WTC11 (cell line): ENCODE measurements around the gene RPTOR.

Experiments used
- ETV6 ChIP-seq: sonication (generic); formaldehyde crosslinking; IDR thresholded peaks from 2 replicates; pipeline ENCODE4 v1.8.1; 2022; ENCODE audit warnings: mild to moderate bottlenecking, missing genetic modification reagents
- FOXP1 ChIP-seq: sonication (generic); formaldehyde crosslinking; IDR thresholded peaks from 2 replicates; pipeline ENCODE4 v1.8.0; 2022; ENCODE audit warnings: missing genetic modification reagents, mild to moderate bottlenecking, moderate library complexity, borderline replicate concordance
- GABPB1 ChIP-seq: sonication (generic); formaldehyde crosslinking; IDR thresholded peaks from 2 replicates; pipeline ENCODE4 v1.8.1; 2023; ENCODE audit warnings: mild to moderate bottlenecking, missing genetic modification reagents
- JUN ChIP-seq: sonication (generic); formaldehyde crosslinking; IDR thresholded peaks from 2 replicates; pipeline ENCODE4 v1.8.0; 2023; ENCODE audit warnings: mild to moderate bottlenecking, missing genetic modification reagents
- PRRX2 ChIP-seq: fragments of 250-450 bp; sonication (Bioruptor Pico); IDR thresholded peaks from 2 replicates; pipeline ENCODE4 v1.8.0; 2021; ENCODE audit warnings: mild to moderate bottlenecking
- ZNF232 ChIP-seq: sonication (generic); formaldehyde crosslinking; IDR thresholded peaks from 2 replicates; pipeline ENCODE4 v1.8.0; 2022; ENCODE audit warnings: mild to moderate bottlenecking, missing genetic modification reagents
- ZNF263 ChIP-seq: sonication (generic); formaldehyde crosslinking; IDR thresholded peaks from 2 replicates; pipeline ENCODE4 v1.8.1; 2022; ENCODE audit warnings: low read depth, mild to moderate bottlenecking, moderate library complexity, missing genetic modification reagents
- TF ChIP-seq, protein P1 (sequence below): fragments of 200-600 bp; IDR thresholded peaks from 2 replicates; pipeline ENCODE4 v1.8.0; 2022; ENCODE audit warnings: antibody characterized with exemption
- TF ChIP-seq, protein P2 (sequence below): sonication (generic); formaldehyde crosslinking; IDR thresholded peaks from 2 replicates; pipeline ENCODE4 v1.8.0; 2022; ENCODE audit warnings: mild to moderate bottlenecking, missing genetic modification reagents
- TF ChIP-seq, protein P3 (sequence below): sonication (generic); formaldehyde crosslinking; IDR thresholded peaks from 2 replicates; pipeline ENCODE4 v1.8.0; 2022; ENCODE audit warnings: mild to moderate bottlenecking, missing genetic modification reagents
- TF ChIP-seq, protein P4 (sequence below): fragments of 250-450 bp; sonication (Bioruptor Pico); IDR thresholded peaks from 2 replicates; pipeline ENCODE4 v1.9.0; 2021; ENCODE audit warnings: mild to moderate bottlenecking
- TF ChIP-seq, protein P5 (sequence below): sonication (generic); formaldehyde crosslinking; IDR thresholded peaks from 2 replicates; pipeline ENCODE4 v1.8.1; 2023; ENCODE audit warnings: mild to moderate bottlenecking, missing genetic modification reagents, moderate library complexity
- TF ChIP-seq, protein P6 (sequence below): sonication (generic); formaldehyde crosslinking; IDR thresholded peaks from 2 replicates; pipeline ENCODE4 v1.8.1; 2022; ENCODE audit warnings: low read depth, mild to moderate bottlenecking, moderate library complexity, missing genetic modification reagents, borderline replicate concordance

DNA sequence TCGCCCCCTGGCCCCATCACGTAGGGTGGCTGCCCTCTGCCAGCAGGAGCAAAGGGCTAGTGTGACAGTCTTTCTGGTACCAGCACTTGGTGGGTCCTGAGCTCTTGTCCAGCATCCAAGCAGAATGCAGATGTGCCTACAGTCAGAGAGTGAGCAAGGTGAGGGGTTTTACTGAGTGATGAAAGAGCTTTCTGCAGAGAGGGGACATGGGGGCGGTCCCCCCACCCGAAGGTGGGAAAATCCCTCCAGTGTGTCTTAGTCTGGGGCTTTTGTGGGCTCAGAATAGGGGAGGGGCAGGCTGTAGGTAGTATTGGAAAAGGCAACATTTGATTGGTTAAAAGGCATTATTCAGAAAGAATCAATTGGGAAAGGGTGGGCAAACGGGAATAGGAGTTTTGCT is 152.3 kb downstream of the RPTOR start:
- TF ChIP-seq, protein P1, sequence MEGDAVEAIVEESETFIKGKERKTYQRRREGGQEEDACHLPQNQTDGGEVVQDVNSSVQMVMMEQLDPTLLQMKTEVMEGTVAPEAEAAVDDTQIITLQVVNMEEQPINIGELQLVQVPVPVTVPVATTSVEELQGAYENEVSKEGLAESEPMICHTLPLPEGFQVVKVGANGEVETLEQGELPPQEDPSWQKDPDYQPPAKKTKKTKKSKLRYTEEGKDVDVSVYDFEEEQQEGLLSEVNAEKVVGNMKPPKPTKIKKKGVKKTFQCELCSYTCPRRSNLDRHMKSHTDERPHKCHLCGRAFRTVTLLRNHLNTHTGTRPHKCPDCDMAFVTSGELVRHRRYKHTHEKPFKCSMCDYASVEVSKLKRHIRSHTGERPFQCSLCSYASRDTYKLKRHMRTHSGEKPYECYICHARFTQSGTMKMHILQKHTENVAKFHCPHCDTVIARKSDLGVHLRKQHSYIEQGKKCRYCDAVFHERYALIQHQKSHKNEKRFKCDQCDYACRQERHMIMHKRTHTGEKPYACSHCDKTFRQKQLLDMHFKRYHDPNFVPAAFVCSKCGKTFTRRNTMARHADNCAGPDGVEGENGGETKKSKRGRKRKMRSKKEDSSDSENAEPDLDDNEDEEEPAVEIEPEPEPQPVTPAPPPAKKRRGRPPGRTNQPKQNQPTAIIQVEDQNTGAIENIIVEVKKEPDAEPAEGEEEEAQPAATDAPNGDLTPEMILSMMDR: no peak
- TF ChIP-seq GABPB1 (CRISPR knock-in tag) (no peak), ETV6 (CRISPR knock-in tag) (no peak), ZNF263 (CRISPR knock-in tag) (no peak), ZNF232 (CRISPR knock-in tag) (no peak), FOXP1 (CRISPR knock-in tag) (no peak), JUN (CRISPR knock-in tag) (no peak), PRRX2 (CRISPR knock-in tag) (no peak)
- TF ChIP-seq, protein P2, sequence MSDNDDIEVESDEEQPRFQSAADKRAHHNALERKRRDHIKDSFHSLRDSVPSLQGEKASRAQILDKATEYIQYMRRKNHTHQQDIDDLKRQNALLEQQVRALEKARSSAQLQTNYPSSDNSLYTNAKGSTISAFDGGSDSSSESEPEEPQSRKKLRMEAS (CRISPR knock-in tag): no peak
- TF ChIP-seq, protein P3, sequence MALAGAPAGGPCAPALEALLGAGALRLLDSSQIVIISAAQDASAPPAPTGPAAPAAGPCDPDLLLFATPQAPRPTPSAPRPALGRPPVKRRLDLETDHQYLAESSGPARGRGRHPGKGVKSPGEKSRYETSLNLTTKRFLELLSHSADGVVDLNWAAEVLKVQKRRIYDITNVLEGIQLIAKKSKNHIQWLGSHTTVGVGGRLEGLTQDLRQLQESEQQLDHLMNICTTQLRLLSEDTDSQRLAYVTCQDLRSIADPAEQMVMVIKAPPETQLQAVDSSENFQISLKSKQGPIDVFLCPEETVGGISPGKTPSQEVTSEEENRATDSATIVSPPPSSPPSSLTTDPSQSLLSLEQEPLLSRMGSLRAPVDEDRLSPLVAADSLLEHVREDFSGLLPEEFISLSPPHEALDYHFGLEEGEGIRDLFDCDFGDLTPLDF (CRISPR knock-in tag): no peak
- TF ChIP-seq, protein P4, sequence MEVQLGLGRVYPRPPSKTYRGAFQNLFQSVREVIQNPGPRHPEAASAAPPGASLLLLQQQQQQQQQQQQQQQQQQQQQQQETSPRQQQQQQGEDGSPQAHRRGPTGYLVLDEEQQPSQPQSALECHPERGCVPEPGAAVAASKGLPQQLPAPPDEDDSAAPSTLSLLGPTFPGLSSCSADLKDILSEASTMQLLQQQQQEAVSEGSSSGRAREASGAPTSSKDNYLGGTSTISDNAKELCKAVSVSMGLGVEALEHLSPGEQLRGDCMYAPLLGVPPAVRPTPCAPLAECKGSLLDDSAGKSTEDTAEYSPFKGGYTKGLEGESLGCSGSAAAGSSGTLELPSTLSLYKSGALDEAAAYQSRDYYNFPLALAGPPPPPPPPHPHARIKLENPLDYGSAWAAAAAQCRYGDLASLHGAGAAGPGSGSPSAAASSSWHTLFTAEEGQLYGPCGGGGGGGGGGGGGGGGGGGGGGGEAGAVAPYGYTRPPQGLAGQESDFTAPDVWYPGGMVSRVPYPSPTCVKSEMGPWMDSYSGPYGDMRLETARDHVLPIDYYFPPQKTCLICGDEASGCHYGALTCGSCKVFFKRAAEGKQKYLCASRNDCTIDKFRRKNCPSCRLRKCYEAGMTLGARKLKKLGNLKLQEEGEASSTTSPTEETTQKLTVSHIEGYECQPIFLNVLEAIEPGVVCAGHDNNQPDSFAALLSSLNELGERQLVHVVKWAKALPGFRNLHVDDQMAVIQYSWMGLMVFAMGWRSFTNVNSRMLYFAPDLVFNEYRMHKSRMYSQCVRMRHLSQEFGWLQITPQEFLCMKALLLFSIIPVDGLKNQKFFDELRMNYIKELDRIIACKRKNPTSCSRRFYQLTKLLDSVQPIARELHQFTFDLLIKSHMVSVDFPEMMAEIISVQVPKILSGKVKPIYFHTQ: no peak
- TF ChIP-seq, protein P5, sequence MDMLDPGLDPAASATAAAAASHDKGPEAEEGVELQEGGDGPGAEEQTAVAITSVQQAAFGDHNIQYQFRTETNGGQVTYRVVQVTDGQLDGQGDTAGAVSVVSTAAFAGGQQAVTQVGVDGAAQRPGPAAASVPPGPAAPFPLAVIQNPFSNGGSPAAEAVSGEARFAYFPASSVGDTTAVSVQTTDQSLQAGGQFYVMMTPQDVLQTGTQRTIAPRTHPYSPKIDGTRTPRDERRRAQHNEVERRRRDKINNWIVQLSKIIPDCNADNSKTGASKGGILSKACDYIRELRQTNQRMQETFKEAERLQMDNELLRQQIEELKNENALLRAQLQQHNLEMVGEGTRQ: no peak
- TF ChIP-seq, protein P6, sequence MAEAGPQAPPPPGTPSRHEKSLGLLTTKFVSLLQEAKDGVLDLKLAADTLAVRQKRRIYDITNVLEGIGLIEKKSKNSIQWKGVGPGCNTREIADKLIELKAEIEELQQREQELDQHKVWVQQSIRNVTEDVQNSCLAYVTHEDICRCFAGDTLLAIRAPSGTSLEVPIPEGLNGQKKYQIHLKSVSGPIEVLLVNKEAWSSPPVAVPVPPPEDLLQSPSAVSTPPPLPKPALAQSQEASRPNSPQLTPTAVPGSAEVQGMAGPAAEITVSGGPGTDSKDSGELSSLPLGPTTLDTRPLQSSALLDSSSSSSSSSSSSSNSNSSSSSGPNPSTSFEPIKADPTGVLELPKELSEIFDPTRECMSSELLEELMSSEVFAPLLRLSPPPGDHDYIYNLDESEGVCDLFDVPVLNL (CRISPR knock-in tag): no peak
